Measurements from ENCODE around the gene PRKN.

Gene PRKN

DNA sequence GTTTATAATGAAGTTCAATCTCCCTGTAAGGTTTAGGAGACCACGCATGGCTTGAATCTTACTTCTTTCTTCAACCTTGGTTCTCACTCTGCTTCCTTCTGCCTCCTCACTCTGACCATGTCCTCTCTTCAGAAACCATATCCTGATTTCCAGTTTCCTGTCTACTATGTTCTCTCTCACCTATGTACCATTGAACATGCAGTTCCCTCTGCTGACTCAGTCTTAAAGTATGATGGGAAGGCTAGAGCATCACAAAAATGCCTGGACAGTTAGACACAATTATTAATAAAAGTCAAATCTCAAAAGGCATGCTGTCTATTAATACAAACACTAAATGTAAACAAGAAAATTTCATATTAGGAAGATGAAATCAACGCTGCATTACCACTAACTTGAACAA is 151.6 kb downstream of the PRKN start:
- in situ Hi-C loops (cut with MboI; ENCODE audit: low pct_unique_long_range_greater_than_20kb, low sequenced_read_pairs, unreplicated experiment): no loop called here
- DNase-seq (ENCODE audit: low spot score): no peak
- TF ChIP-seq, protein P1, sequence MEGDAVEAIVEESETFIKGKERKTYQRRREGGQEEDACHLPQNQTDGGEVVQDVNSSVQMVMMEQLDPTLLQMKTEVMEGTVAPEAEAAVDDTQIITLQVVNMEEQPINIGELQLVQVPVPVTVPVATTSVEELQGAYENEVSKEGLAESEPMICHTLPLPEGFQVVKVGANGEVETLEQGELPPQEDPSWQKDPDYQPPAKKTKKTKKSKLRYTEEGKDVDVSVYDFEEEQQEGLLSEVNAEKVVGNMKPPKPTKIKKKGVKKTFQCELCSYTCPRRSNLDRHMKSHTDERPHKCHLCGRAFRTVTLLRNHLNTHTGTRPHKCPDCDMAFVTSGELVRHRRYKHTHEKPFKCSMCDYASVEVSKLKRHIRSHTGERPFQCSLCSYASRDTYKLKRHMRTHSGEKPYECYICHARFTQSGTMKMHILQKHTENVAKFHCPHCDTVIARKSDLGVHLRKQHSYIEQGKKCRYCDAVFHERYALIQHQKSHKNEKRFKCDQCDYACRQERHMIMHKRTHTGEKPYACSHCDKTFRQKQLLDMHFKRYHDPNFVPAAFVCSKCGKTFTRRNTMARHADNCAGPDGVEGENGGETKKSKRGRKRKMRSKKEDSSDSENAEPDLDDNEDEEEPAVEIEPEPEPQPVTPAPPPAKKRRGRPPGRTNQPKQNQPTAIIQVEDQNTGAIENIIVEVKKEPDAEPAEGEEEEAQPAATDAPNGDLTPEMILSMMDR (IDR thresholded peaks at IDR 0.05; ENCODE audit: extremely low read depth, insufficient read depth, missing control alignments): no peak

DNA sequence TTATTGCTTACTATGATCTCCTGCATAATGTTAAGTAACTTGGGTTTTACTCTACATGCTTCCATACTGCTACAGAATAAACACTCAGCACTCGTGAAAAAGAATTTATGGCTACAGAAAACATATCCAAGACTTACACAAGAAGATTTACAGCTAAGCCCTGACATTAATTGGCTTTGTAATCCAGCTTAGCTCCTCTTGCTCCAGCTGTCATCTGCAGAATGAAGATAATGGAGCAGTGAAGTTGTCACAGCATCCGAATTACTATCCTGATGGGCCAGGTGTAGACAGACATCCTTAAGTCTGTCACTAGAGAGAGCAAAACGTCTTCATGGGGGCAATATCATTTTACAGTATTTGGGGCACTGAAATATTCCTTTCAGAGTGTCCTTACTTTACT is 155.3 kb downstream of the PRKN start:
- TF ChIP-seq, protein P1 (IDR thresholded peaks at IDR 0.05; ENCODE audit: extremely low read depth, insufficient read depth, missing control alignments): no peak
- in situ Hi-C loops (cut with MboI; ENCODE audit: low pct_unique_long_range_greater_than_20kb, low sequenced_read_pairs, unreplicated experiment): no loop called here
- no peak for DNase-seq (ENCODE audit: low spot score)

DNA sequence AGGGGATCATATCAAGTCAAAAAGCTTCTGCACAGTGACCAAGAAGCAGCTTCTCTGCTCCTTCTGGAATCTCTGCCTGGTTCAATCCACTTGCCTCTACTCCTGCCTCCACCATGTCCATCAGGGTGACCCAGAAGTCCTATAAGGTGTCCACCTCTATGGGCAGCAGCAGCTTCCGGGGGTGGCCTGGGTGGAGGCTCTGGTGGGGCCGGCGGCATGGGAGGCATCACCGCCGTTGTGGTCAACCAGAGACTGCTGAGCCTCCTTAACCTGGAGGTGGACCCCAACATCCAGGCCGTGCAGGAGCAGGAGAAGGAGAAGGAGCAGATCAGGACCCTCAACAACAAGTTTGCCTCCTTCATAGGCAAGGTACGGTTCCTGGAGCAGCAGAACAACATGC is 159.3 kb downstream of the PRKN start:
- DNase-seq (ENCODE audit: low spot score): no peak
- TF ChIP-seq, protein P1 (IDR thresholded peaks at IDR 0.05; ENCODE audit: extremely low read depth, insufficient read depth, missing control alignments): no peak
- in situ Hi-C loops (cut with MboI; ENCODE audit: low pct_unique_long_range_greater_than_20kb, low sequenced_read_pairs, unreplicated experiment): no loop called here

DNA sequence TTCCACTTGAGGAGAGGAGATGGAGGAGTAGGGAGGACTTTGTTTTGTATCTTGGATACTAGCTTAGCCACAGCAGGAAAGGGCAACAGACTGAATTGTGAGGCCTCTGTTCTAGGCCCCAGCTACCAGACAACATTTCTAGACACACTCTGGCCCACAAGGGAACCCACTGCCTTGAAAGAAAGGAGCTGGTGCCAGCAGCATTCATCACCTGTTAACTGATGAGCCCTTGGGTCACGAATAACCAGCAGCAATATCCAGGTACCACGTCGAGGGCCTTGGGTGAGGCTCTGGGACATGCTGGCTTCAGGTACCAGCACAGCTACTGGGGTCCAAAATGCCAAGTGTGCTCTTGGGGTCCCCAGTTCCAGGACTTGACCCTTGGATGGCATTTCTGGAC is 165.5 kb downstream of the PRKN start:
- DNase-seq (ENCODE audit: low spot score): no peak
- TF ChIP-seq, protein P1 (IDR thresholded peaks at IDR 0.05; ENCODE audit: extremely low read depth, insufficient read depth, missing control alignments): no peak
- in situ Hi-C loops (cut with MboI; ENCODE audit: low pct_unique_long_range_greater_than_20kb, low sequenced_read_pairs, unreplicated experiment): no loop called here

DNA sequence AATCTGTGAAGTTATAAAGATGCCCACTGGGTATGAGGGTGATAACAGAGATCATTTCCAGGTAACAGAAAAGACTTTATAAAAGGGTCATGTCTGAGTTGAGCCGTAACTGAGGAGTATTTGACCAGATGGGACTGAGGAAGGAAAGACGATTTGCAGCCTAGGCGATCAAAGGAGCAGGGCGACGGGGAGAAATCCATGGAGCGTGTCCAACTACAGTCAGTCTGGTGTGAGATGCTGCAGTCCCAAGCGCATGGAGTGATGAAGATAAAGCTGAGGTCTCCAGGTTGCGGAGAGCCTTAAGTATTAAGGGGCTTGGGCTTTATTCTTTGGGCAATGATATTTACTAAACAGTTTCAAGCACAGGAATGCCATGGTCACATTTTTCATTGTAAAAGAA is 166.7 kb downstream of the PRKN start:
- TF ChIP-seq, protein P1 (IDR thresholded peaks at IDR 0.05; ENCODE audit: extremely low read depth, insufficient read depth, missing control alignments): no peak
- in situ Hi-C loops (cut with MboI; ENCODE audit: low pct_unique_long_range_greater_than_20kb, low sequenced_read_pairs, unreplicated experiment): no loop called here
- DNase-seq (ENCODE audit: low spot score): no peak

DNA sequence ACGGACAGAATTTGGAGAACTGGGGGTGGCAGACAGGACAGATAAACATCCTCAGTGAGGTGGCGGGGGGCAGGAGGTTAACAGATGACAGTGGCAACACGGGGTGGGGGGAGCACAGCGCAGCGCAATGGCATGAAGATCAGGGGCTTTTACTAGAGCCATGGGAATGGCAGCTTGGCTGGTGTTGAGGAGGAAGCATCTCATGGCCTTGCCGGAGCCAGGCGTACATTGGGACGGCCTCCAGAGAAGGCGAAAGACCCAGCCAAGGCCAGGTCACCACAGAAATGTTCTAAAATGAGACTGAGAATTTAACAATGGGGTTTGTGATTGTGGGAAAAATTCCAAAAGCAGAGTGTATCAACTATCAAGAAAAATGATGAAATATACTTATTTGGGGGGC is 173.0 kb downstream of the PRKN start:
- DNase-seq (ENCODE audit: low spot score): no peak
- TF ChIP-seq, protein P1 (IDR thresholded peaks at IDR 0.05; ENCODE audit: extremely low read depth, insufficient read depth, missing control alignments): no peak

DNA sequence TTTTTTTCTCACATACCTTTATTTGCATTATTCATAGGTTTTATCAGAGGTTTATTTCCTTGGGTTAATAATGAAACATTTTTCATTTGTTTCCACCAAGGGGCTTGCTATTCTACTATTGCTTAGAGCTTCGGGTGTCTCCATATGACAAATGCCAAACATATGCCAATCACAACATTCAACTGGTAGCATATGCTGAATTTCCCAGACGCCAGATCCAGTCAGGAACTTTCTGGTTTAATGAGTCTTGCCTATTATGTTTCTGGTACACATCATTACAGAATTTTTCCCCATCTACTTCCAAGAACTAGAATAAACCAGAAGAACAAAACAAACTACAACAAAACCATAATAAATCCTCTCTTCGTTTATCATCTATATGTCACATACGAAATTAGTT is 180.7 kb downstream of the PRKN start:
- TF ChIP-seq, protein P1 (IDR thresholded peaks at IDR 0.05; ENCODE audit: extremely low read depth, insufficient read depth, missing control alignments): no peak
- DNase-seq (ENCODE audit: low spot score): no peak
- in situ Hi-C loops (cut with MboI; ENCODE audit: low pct_unique_long_range_greater_than_20kb, low sequenced_read_pairs, unreplicated experiment): no loop called here

More for the DNA sequence above, 173.0 kb downstream of the PRKN start:
- in situ Hi-C loops (cut with MboI; ENCODE audit: low pct_unique_long_range_greater_than_20kb, low sequenced_read_pairs, unreplicated experiment): no loop called here
